Loucy (cell line): ENCODE results near the gene MYCN.

ENCODE experiments used
- H2AFZ ChIP-seq: fragments of 200-600 bp; sonication (generic); 2 replicates; pipeline ENCODE4 v1.6.0; 2016; ENCODE audit warnings: antibody characterized with exemption, mild to moderate bottlenecking, low read length, moderate library complexity
- H3F3A ChIP-seq: fragments of 200-600 bp; 2 replicates; pipeline ENCODE4 v1.6.0; 2016; ENCODE audit warnings: antibody characterized with exemption, low read depth, mild to moderate bottlenecking
- H3K27me3 ChIP-seq: fragments of 200-600 bp; sonication (generic); 2 replicates; pipeline ENCODE4 v1.6.1; 2014; ENCODE audit warnings: low read length, mild to moderate bottlenecking; ENCODE audit not compliant: insufficient read depth, poor library complexity, severe bottlenecking
- H3K36me3 ChIP-seq: fragments of 200-600 bp; sonication (generic); 2 replicates; pipeline ENCODE4 v1.6.1; 2016; ENCODE audit warnings: low read length; ENCODE audit not compliant: insufficient read depth
- H3K4me1 ChIP-seq: fragments of 200-600 bp; sonication (generic); 2 replicates; pipeline ENCODE4 v1.5.1; 2014; ENCODE audit warnings: low read length, mild to moderate bottlenecking; ENCODE audit not compliant: insufficient read depth, poor library complexity, severe bottlenecking
- H3K4me2 ChIP-seq: fragments of 200-600 bp; sonication (generic); 2 replicates; pipeline ENCODE4 v1.6.0; 2014; ENCODE audit warnings: antibody characterized with exemption, low read length, low read depth, mild to moderate bottlenecking; ENCODE audit not compliant: poor library complexity, severe bottlenecking
- H3K4me3 ChIP-seq: fragments of 200-600 bp; sonication (generic); 2 replicates; pipeline ENCODE4 v1.5.1; 2014; ENCODE audit warnings: low read length, mild to moderate bottlenecking, mixed read lengths; ENCODE audit not compliant: poor library complexity, severe bottlenecking
- H3K79me2 ChIP-seq: fragments of 200-600 bp; sonication (generic); 2 replicates; pipeline ENCODE4 v1.6.1; 2014; ENCODE audit warnings: low read length; ENCODE audit not compliant: insufficient read depth
- H3K9ac ChIP-seq: fragments of 200-600 bp; sonication (generic); 2 replicates; pipeline ENCODE4 v1.6.0; 2014; ENCODE audit warnings: mild to moderate bottlenecking, low read depth, low read length, moderate library complexity; ENCODE audit not compliant: poor library complexity, severe bottlenecking
- H3K9me2 ChIP-seq: fragments of 200-600 bp; sonication (generic); replicated peaks from 2 replicates; pipeline ENCODE4 v1.6.1; 2016; ENCODE audit warnings: low read depth, low read length, mixed read lengths
- H3K9me3 ChIP-seq: fragments of 200-600 bp; sonication (generic); 2 replicates; pipeline ENCODE4 v1.6.1; 2014; ENCODE audit warnings: mild to moderate bottlenecking, antibody characterized with exemption, low read length, low read depth; ENCODE audit not compliant: insufficient read depth
- H4K20me1 ChIP-seq: fragments of 200-600 bp; sonication (generic); 2 replicates; pipeline ENCODE4 v1.6.0; 2014; ENCODE audit warnings: antibody characterized with exemption, low read length, mild to moderate bottlenecking; ENCODE audit not compliant: insufficient read depth, poor library complexity, severe bottlenecking
- CTCF ChIP-seq: fragments of 200-600 bp; sonication (generic); conservative IDR thresholded peaks from 2 replicates; pipeline ENCODE4 v1.5.1; 2014; ENCODE audit warnings: mild to moderate bottlenecking, antibody characterized with exemption, low read length
- EZH2phosphoT487 ChIP-seq: fragments of 200-600 bp; IDR thresholded peaks from 2 replicates; pipeline ENCODE4 v1.6.1; 2018; ENCODE audit warnings: antibody characterized with exemption, mild to moderate bottlenecking, moderate library complexity, borderline replicate concordance

Gene MYCN

DNA sequence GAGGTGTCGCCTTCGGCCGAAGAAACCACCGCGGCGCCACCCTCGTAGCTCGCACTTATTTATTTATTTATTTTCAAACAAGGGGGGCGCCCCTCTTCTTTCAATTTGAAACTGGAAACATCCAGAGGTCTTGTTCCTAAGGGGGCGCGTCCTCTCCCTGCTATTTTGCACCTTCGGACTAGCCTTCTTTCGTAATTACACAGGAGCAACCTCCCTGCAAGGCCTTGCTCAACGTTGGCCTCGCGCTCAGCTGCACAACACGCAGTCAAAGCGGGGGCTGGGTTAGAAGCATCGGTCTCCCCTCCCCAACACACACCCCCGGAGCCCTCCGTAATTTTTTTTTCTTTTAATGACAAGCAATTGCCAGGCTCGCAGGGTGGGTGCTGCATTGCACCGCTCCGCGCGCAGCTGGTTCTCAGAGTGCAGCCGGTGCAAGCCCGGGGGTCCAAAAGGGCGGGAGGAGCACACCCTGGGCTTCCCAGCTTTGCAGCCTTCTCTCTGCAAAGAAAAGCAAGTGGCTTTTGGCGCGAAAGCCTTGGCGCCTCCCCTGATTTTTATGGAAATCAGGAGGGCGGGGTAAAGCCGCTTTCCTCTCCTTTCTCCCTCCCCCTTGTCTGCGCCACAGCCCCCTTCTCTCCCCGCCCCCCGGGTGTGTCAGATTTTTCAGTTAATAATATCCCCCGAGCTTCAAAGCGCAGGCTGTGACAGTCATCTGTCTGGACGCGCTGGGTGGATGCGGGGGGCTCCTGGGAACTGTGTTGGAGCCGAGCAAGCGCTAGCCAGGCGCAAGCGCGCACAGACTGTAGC, at the start of gene MYCN:
MYCN (plus strand) TSS at position 697 of the 807 bp plus-strand sequence. CDS start 1,515 bp downstream, outside the sequence.
- H3K4me3 ChIP-seq, result peak within 1 kb of the TSS; percentile 85
- TF ChIP-seq CTCF (no peak; the same call in none of the 2 replicates), EZH2phosphoT487 (no peak)
- peaks cover 27% of the 10 kb centered on the region for H4K20me1 ChIP-seq
- no peaks in the 10 kb centered on the region for H3K9me2 ChIP-seq
- H3K9me3 ChIP-seq, result no peaks in the 10 kb centered on the region
- H3K27me3 ChIP-seq, result peaks cover 8% of the 10 kb centered on the region
- peak within 1 kb of the TSS; percentile 70 for H3K4me2 ChIP-seq
- H3K9ac ChIP-seq, result peak within 1 kb of the TSS; percentile 93
- peaks cover 19% of the 10 kb centered on the region; the same call in 1 of the 2 replicates for H3K36me3 ChIP-seq
- peaks cover 46% of the 10 kb centered on the region for H3K79me2 ChIP-seq
- H3K4me1 ChIP-seq, result peaks cover 9% of the 10 kb centered on the region
- no peaks in the 10 kb centered on the region for H3F3A ChIP-seq
- peak within 1 kb of the TSS; percentile 69 for H2AFZ ChIP-seq

DNA sequence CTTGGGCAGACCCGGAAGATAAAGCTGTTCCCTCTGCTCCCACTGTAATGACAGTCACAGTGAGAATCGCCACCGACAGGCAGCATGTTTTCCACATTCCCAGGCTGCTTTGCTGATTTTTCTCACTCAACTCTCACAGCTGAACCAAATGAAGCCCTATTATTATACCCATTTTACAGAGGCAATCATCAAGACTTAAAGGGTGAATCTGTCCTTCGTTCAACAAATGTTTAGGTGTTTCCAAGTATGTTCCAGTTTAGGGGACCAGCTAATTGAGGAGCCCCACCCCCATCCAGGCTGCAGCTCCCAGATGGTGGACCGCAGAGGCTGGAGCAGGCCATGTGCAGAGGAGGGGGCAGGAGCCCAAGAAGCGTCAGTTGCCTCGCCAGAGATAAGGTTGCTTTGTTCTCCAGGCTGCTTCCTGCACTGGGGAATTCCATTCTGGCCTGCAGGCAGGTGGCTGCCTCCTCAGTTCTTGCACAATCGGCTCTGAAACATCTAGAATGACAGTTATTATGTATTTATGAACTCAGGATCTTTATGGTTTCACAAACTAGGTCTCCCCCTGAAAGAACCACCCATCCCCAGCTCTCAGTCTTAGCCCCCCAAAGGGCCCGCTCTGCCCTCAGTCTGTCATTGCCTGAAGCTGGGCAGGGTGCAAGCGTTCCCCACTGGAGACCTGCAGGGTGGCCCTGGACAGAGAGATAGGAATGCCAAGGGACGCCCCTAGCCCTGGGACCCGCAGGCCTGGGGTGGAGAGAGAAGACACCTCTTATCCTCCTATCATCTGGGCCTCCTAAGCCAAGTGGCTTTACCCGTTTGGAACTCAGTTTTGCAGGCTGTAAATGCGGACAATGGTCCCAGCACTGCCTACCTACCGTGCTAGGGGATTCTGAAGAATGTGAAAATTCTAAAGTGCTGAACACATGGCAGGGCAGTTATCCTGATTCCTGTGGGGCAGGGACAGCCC, 49.1 kb upstream of the MYCN start:
- Histone ChIP-seq H3K27me3 (no peaks in the 10 kb centered on the region), H4K20me1 (no peaks in the 10 kb centered on the region), H3K4me2 (no peak overlapping the region), H3K36me3 (no peaks in the 10 kb centered on the region), H2AFZ (no peak overlapping the region), H3K9me3 (no peaks in the 10 kb centered on the region), H3K4me3 (no peak overlapping the region), H3F3A (no peaks in the 10 kb centered on the region), H3K9me2 (no peaks in the 10 kb centered on the region), H3K9ac (no peak overlapping the region), H3K4me1 (no peaks in the 10 kb centered on the region), H3K79me2 (no peaks in the 10 kb centered on the region)
- TF ChIP-seq CTCF, result no peak

GRCh38 chr2:15892151-15892880, 48.0 kb upstream of the MYCN start:
- TF ChIP-seq CTCF, result no peak
- no peak for TF ChIP-seq EZH2phosphoT487
- Histone ChIP-seq H3K9ac (no peak overlapping the region), H3K27me3 (no peaks in the 10 kb centered on the region), H3K9me2 (no peaks in the 10 kb centered on the region), H4K20me1 (no peaks in the 10 kb centered on the region), H3F3A (no peaks in the 10 kb centered on the region), H3K4me2 (no peak overlapping the region), H3K9me3 (no peaks in the 10 kb centered on the region), H3K4me1 (no peaks in the 10 kb centered on the region), H3K36me3 (no peaks in the 10 kb centered on the region), H2AFZ (no peak overlapping the region), H3K79me2 (no peaks in the 10 kb centered on the region), H3K4me3 (no peak overlapping the region)
